ENCODE data around the gene TMEM191B. TPM values are rescaled to one million over a fixed set of nuclear protein-coding genes. Genes with fewer than 3 reads are reported as not detected.
"Not testable (repeated sequence)": the region's sequence is repeated elsewhere in the genome, so short reads cannot be mapped to it uniquely, and the experiment has no call there.

The TMEM191B gene
- total RNA-seq, 1 experiment from 2014 or later: not detected

GRCh38 chr22:18558516-18558915 lies 30.9 kb downstream of the TMEM191B start:
- DNase-seq (ENCODE audit: low read depth): not testable (repeated sequence)

- not testable (repeated sequence) for DNase-seq (ENCODE audit: low read depth)
These were observed 31.3 kb downstream of the TMEM191B start for GRCh38 chr22:18558939-18559338.

- not testable (repeated sequence) for DNase-seq (ENCODE audit: low read depth)
These were observed 32.7 kb downstream of the TMEM191B start for GRCh38 chr22:18560099-18560974.

- DNase-seq (ENCODE audit: low read depth): not testable (repeated sequence)
These were observed 43.1 kb downstream of the TMEM191B start for GRCh38 chr22:18570509-18571246.

- DNase-seq (ENCODE audit: low read depth): not testable (repeated sequence)
These were observed 46.0 kb downstream of the TMEM191B start for GRCh38 chr22:18573483-18574164.

- DNase-seq (ENCODE audit: low read depth): not testable (repeated sequence)
These were observed 47.0 kb downstream of the TMEM191B start for GRCh38 chr22:18574555-18574954.

- not testable (repeated sequence) for DNase-seq (ENCODE audit: low read depth)
These were observed 48.1 kb downstream of the TMEM191B start for GRCh38 chr22:18575686-18576085.

- not testable (repeated sequence) for DNase-seq (ENCODE audit: low read depth)
These were observed 49.7 kb downstream of the TMEM191B start for GRCh38 chr22:18577090-18577818.

- DNase-seq (ENCODE audit: low read depth): not testable (repeated sequence)
These were observed 50.2 kb downstream of the TMEM191B start for GRCh38 chr22:18577847-18578246.

Other genes starting within 250 kb of the TMEM191B start
- not detected in 2 replicates for gene GGTLC3, start 9.6 kb upstream of the TMEM191B start, total RNA-seq (2014; rRNA removed; shearing (Covaris generic))
- 0.20 and 0.48 TPM in 2 replicates for gene RIMBP3, start 84.1 kb downstream of the TMEM191B start, total RNA-seq (2014; rRNA removed; shearing (Covaris generic))